ENCODE results near the gene NT5C1A. TPM values are rescaled to one million over a fixed set of nuclear protein-coding genes. Genes with fewer than 3 reads are reported as not detected.

NT5C1A gene
- polyA plus RNA-seq, 1 experiment = not detected

- ChIA-PET POLR2A (no interaction called here), CTCF (interaction anchor here (0.6 to 1.8 kb wide), 6 partner anchors 10 to 37 kb away, joined by 3 to 7 read pairs (median 4); no protein-coding TSS in a partner anchor)
- Histone ChIP-seq H3K4me3 (ENCODE audit: low read depth, low read length) (no peak overlapping the region), H3K27me3 (ENCODE audit: control insufficient read depth, insufficient read depth, low read length) (peaks cover 55% of the 10 kb centered on the region), H3K36me3 (ENCODE audit: control insufficient read depth, insufficient read depth, low read length) (no peaks in the 10 kb centered on the region)
- DNase-seq (ENCODE audit: low read depth) = no peak
- TF ChIP-seq CTCF (IDR thresholded peaks at IDR 0.05; ENCODE audit: insufficient read depth, low read depth, low read length) = no peak
Measured at GRCh38 chr1:39690794-39691382, 19.0 kb upstream of the NT5C1A start.

DNA sequence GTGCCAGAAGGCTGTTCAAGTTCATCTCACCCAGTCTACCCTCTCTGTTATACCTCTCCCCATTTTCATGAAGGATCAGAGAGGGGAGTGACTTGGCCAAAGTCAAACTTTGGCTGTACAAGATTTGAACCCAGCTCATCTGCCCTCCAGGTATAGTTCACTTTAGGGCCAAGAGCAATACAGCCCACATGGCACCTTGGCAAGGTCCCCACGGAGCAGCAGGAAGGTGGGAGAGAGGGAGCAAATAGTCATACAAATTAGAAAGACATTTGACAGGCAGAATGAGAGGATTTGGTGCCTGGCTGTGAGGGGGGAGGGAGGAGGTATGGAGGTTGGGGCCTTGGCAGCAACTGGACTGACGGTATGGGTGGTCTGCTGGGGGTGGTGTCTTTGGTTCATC lies 18.3 kb upstream of the NT5C1A start:
- Histone ChIP-seq H3K36me3 (ENCODE audit: control insufficient read depth, insufficient read depth, low read length) (no peaks in the 10 kb centered on the region), H3K4me3 (ENCODE audit: low read depth, low read length) (no peak overlapping the region), H3K27me3 (ENCODE audit: control insufficient read depth, insufficient read depth, low read length) (peaks cover 54% of the 10 kb centered on the region)
- no peak for DNase-seq (ENCODE audit: low read depth)
- CTCF ChIA-PET = interaction anchor here (0.6 to 1.4 kb wide), 4 partner anchors 9 to 37 kb away, joined by 3 to 6 read pairs (median 4); no protein-coding TSS in a partner anchor
- POLR2A ChIA-PET = no interaction called here
- TF ChIP-seq CTCF (IDR thresholded peaks at IDR 0.05; ENCODE audit: insufficient read depth, low read depth, low read length) = no peak

DNA sequence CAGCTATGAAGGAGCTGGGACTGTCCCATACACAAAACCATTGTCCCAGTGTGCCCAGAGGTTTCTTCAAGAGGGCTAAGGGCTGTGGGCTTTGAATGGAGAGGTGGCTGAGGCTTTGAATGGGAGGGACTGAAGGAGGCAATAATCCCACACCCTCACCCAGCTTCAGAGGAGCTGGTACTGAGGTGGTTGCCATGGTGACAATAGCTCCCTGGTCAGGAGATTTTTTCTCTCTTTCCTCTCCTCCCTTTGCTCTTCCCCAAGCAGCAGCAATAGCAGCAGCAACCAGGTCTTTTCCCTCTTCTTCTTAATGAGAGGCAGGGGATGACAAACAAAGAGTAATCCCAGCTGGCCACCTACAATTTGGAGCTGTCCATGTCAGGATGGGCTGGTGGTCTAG lies 17.7 kb upstream of the NT5C1A start:
- no peak for DNase-seq (ENCODE audit: low read depth)
- TF ChIP-seq CTCF (IDR thresholded peaks at IDR 0.05; ENCODE audit: insufficient read depth, low read depth, low read length) = no peak
- Histone ChIP-seq H3K36me3 (ENCODE audit: control insufficient read depth, insufficient read depth, low read length) (no peaks in the 10 kb centered on the region), H3K27me3 (ENCODE audit: control insufficient read depth, insufficient read depth, low read length) (peaks cover 55% of the 10 kb centered on the region), H3K4me3 (ENCODE audit: low read depth, low read length) (no peak overlapping the region)
- CTCF ChIA-PET = interaction anchor here (1.1 to 1.4 kb wide), 3 partner anchors 9 to 37 kb away, joined by 3 to 6 read pairs (median 4); no protein-coding TSS in a partner anchor
- POLR2A ChIA-PET = no interaction called here

- no peak for DNase-seq (ENCODE audit: low read depth)
- Histone ChIP-seq H3K4me3 (ENCODE audit: low read depth, low read length) (no peak overlapping the region), H3K27me3 (ENCODE audit: control insufficient read depth, insufficient read depth, low read length) (peaks cover 56% of the 10 kb centered on the region), H3K36me3 (ENCODE audit: control insufficient read depth, insufficient read depth, low read length) (no peaks in the 10 kb centered on the region)
- ChIA-PET POLR2A (no interaction called here), CTCF (interaction anchor here (1.1 to 1.4 kb wide), 3 partner anchors 8 to 36 kb away, joined by 3 to 6 read pairs (median 4); no protein-coding TSS in a partner anchor)
- TF ChIP-seq CTCF (IDR thresholded peaks at IDR 0.05; ENCODE audit: insufficient read depth, low read depth, low read length) = no peak
Measured at GRCh38 chr1:39689214-39689613, 17.3 kb upstream of the NT5C1A start.

DNA sequence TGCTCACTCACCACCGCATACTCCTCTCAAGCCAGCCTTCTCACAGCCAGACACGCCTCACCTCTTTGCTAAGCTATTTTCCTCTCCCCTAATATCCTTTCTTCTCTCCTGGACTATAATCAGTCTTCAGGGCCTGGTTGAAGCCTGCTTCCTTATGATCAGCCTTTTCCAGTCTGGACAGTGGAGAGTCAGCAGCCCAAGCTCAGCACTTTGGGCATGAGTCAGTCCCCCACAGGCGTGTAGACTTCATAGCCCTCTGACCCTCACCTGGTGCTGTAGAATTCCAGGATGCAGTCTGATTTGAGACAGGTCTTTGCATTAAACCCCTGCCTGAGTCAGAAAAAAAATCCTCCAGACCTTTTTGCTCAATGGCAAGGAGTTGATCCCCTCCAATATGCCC lies 16.8 kb upstream of the NT5C1A start:
- Histone ChIP-seq H3K27me3 (ENCODE audit: control insufficient read depth, insufficient read depth, low read length) (peaks cover 56% of the 10 kb centered on the region), H3K4me3 (ENCODE audit: low read depth, low read length) (no peak overlapping the region), H3K36me3 (ENCODE audit: control insufficient read depth, insufficient read depth, low read length) (no peaks in the 10 kb centered on the region)
- POLR2A ChIA-PET = no interaction called here
- no peak for TF ChIP-seq CTCF (IDR thresholded peaks at IDR 0.05; ENCODE audit: insufficient read depth, low read depth, low read length)
- CTCF ChIA-PET = interaction anchor here (1.4 kb wide), 1 partner anchor 32 kb away, joined by 6 read pairs; no protein-coding TSS in a partner anchor
- DNase-seq (ENCODE audit: low read depth) = no peak

All from BJ (cell line).